Measurements from ENCODE around the gene VPS8.
"Not testable (repeated sequence)": the region's sequence is repeated elsewhere in the genome, so short reads cannot be mapped to it uniquely, and the experiment has no call there.

VPS8 gene

DNA sequence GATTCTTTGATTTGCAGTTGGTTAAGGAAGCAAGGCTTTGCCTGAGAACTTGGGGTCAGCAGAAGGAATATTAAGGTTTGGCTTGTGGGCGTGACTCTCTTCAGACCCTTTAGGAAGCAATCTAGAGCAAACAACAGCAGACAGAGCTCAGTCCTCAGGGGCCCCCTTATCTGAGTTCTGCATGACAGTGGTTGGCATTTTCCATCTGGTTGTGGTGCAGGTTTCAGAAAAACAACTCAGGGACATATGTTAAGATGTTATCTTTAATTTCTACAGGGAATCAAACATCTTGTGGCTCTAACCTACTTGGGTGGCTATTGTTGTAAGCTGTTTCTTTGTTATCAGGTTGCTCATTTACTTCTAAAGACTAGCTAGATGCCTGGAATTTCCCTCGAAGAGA is 141.4 kb downstream of the VPS8 start:
- TF ChIP-seq PRDM10 (tag by site-specific recombination; IDR thresholded peaks at IDR 0.05), result no peak
- no peak for TF ChIP-seq RBAK (tag by site-specific recombination; IDR thresholded peaks at IDR 0.05)
- TF ChIP-seq, protein P1, sequence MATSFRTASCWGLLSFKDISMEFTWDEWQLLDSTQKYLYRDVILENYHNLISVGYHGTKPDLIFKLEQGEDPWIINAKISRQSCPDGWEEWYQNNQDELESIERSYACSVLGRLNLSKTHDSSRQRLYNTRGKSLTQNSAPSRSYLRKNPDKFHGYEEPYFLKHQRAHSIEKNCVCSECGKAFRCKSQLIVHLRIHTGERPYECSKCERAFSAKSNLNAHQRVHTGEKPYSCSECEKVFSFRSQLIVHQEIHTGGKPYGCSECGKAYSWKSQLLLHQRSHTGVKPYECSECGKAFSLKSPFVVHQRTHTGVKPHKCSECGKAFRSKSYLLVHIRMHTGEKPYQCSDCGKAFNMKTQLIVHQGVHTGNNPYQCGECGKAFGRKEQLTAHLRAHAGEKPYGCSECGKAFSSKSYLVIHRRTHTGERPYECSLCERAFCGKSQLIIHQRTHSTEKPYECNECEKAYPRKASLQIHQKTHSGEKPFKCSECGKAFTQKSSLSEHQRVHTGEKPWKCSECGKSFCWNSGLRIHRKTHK (tag by site-specific recombination; IDR thresholded peaks at IDR 0.05), result no peak
- TF ChIP-seq ZNF112 (tag by site-specific recombination; IDR thresholded peaks at IDR 0.05), result no peak
- H3K4me3 ChIP-seq (ENCODE audit: low read depth, low read length), result no peak overlapping the region
- ChIA-PET POLR2A (no interaction called here), CTCF (no interaction called here)
- H3K36me3 ChIP-seq (ENCODE audit: control insufficient read depth in 2 of 2, insufficient read depth in 1 of 2, low read length in 2 of 2), result peaks cover 4 to 12% of the 10 kb centered on the region in 2 experiments; a peak in 2 of 3 replicates
- no peaks in the 10 kb centered on the region for H3K4me1 ChIP-seq (ENCODE audit: control insufficient read depth, insufficient read depth, low read length)
- no peaks in the 10 kb centered on the region for H3K9me3 ChIP-seq (ENCODE audit: control insufficient read depth, insufficient read depth, low read depth, low read length)
- H3K27ac ChIP-seq (ENCODE audit: extremely low read depth, low read depth, low read length), result no peak overlapping the region

DNA sequence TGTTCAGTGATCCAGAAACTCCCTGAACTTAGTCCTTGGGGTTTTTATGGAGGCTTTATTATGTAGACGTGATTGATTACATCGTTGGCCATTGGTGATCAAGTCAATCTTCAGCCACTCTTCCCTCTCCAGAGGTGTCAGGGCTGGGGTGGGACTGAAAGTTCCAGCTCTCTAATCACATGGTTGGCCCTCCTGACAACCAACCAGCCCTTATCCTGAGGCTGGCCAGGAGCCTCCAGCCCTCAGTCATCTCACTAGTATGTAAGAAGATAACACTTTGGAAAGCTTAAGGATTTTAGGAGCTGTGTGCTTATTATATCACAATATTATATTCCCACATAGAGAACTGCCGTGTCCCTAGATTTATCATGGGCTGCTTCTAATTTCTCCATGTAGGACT is 142.3 kb downstream of the VPS8 start:
- no peaks in the 10 kb centered on the region for H3K9me3 ChIP-seq (ENCODE audit: control insufficient read depth, insufficient read depth, low read depth, low read length)
- ChIA-PET CTCF (no interaction called here), POLR2A (no interaction called here)
- no peak overlapping the region for H3K4me3 ChIP-seq (ENCODE audit: low read depth, low read length)
- H3K4me1 ChIP-seq (ENCODE audit: control insufficient read depth, insufficient read depth, low read length), result no peaks in the 10 kb centered on the region
- TF ChIP-seq, protein P2, sequence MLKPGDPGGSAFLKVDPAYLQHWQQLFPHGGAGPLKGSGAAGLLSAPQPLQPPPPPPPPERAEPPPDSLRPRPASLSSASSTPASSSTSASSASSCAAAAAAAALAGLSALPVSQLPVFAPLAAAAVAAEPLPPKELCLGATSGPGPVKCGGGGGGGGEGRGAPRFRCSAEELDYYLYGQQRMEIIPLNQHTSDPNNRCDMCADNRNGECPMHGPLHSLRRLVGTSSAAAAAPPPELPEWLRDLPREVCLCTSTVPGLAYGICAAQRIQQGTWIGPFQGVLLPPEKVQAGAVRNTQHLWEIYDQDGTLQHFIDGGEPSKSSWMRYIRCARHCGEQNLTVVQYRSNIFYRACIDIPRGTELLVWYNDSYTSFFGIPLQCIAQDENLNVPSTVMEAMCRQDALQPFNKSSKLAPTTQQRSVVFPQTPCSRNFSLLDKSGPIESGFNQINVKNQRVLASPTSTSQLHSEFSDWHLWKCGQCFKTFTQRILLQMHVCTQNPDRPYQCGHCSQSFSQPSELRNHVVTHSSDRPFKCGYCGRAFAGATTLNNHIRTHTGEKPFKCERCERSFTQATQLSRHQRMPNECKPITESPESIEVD (tag by site-specific recombination; IDR thresholded peaks at IDR 0.05), result no peak
- TF ChIP-seq ZNF324 (tag by site-specific recombination; IDR thresholded peaks at IDR 0.05) (no peak), ZNF623 (tag by site-specific recombination; IDR thresholded peaks at IDR 0.05) (no peak), ZBTB44 (tag by site-specific recombination; IDR thresholded peaks at IDR 0.05) (no peak), ZNF341 (tag by site-specific recombination; IDR thresholded peaks at IDR 0.05; ENCODE audit: low read depth) (no peak)
- no peak overlapping the region for H3K27ac ChIP-seq (ENCODE audit: extremely low read depth, low read depth, low read length)
- H3K36me3 ChIP-seq (ENCODE audit: control insufficient read depth in 2 of 2, insufficient read depth in 1 of 2, low read length in 2 of 2), result peaks cover 4 to 16% of the 10 kb centered on the region in 2 experiments; a peak in 2 of 3 replicates

- H3K4me3 ChIP-seq (ENCODE audit: low read depth, low read length); H3K27ac ChIP-seq (ENCODE audit: extremely low read depth, low read depth, low read length); POLR2A ChIA-PET; CTCF ChIA-PET; H3K9me3 ChIP-seq (ENCODE audit: control insufficient read depth, insufficient read depth, low read depth, low read length); H3K4me1 ChIP-seq (ENCODE audit: control insufficient read depth, insufficient read depth, low read length): not testable (repeated sequence)
- peaks cover 3 to 16% of the 10 kb centered on the region in 2 experiments; a peak in 2 of 3 replicates for H3K36me3 ChIP-seq (ENCODE audit: control insufficient read depth in 2 of 2, insufficient read depth in 1 of 2, low read length in 2 of 2)
These were observed 142.9 kb downstream of the VPS8 start for GRCh38 chr3:184954851-184955250.

All from HEK293 (cell line).